WTC11 (cell line): Measurements from ENCODE around the gene TTC33.
A peak's percentile ranks its signal among the peaks of the same experiment; 100 is the strongest.

Experiments
- ATF1 ChIP-seq: sonication (generic); formaldehyde crosslinking; IDR thresholded peaks from 2 replicates; pipeline ENCODE4 v1.8.1; 2023; ENCODE audit warnings: mild to moderate bottlenecking, moderate library complexity, missing genetic modification reagents
- CREM ChIP-seq: sonication (generic); formaldehyde crosslinking; IDR thresholded peaks from 2 replicates; pipeline ENCODE4 v1.8.1; 2022; ENCODE audit warnings: mild to moderate bottlenecking, missing genetic modification reagents, moderate library complexity
- CTCF ChIP-seq: fragments of 200-600 bp; IDR thresholded peaks from 2 replicates; pipeline ENCODE4 v1.8.0; 2022; ENCODE audit warnings: antibody characterized with exemption
- E2F1 ChIP-seq: sonication (generic); formaldehyde crosslinking; IDR thresholded peaks from 2 replicates; pipeline ENCODE4 v1.8.0; 2022; ENCODE audit warnings: mild to moderate bottlenecking, missing genetic modification reagents
- FOXK1 ChIP-seq: sonication (generic); formaldehyde crosslinking; IDR thresholded peaks from 2 replicates; pipeline ENCODE4 v1.8.0; 2022; ENCODE audit warnings: mild to moderate bottlenecking, moderate library complexity, missing genetic modification reagents
- GABPB1 ChIP-seq: sonication (generic); formaldehyde crosslinking; IDR thresholded peaks from 2 replicates; pipeline ENCODE4 v1.8.1; 2023; ENCODE audit warnings: mild to moderate bottlenecking, missing genetic modification reagents
- JUN ChIP-seq: sonication (generic); formaldehyde crosslinking; IDR thresholded peaks from 2 replicates; pipeline ENCODE4 v1.8.0; 2023; ENCODE audit warnings: mild to moderate bottlenecking, missing genetic modification reagents
- NFYB ChIP-seq: sonication (generic); formaldehyde crosslinking; conservative IDR thresholded peaks from 2 replicates; pipeline ENCODE4 v1.8.0; 2022; ENCODE audit warnings: low read depth, missing genetic modification reagents
- SP1 ChIP-seq: sonication (generic); formaldehyde crosslinking; conservative IDR thresholded peaks from 2 replicates; pipeline ENCODE4 v1.8.1; 2022; ENCODE audit warnings: missing genetic modification reagents
- STAT6 ChIP-seq: sonication (generic); formaldehyde crosslinking; conservative IDR thresholded peaks from 2 replicates; pipeline ENCODE4 v1.8.1; 2023; ENCODE audit warnings: mild to moderate bottlenecking, low read depth, missing genetic modification reagents, moderate library complexity
- TEAD4 ChIP-seq: sonication (generic); formaldehyde crosslinking; IDR thresholded peaks from 2 replicates; pipeline ENCODE4 v1.8.0; 2022; ENCODE audit warnings: mild to moderate bottlenecking, missing genetic modification reagents
- ZMAT4 ChIP-seq: fragments of 250-450 bp; sonication (Bioruptor Pico); IDR thresholded peaks from 2 replicates; pipeline ENCODE4 v1.9.0; 2021; ENCODE audit warnings: mild to moderate bottlenecking
- ZNF121 ChIP-seq: sonication (generic); formaldehyde crosslinking; IDR thresholded peaks from 2 replicates; pipeline ENCODE4 v1.8.0; 2023; ENCODE audit warnings: missing genetic modification reagents

GRCh38 chr5:40798012-40798800 is 42.4 kb upstream of the TTC33 start, which contains the start of gene PRKAA1:
- TF ChIP-seq STAT6 (no peak), CTCF (peak; percentile 66), CREM (CRISPR knock-in tag) (no peak; the same call in 1 of the 2 replicates), ZNF121 (CRISPR knock-in tag) (no peak), E2F1 (CRISPR knock-in tag) (0 out of 2 replicates have a peak, but pooled peaks have one; percentile 22), FOXK1 (CRISPR knock-in tag) (0 out of 2 replicates have a peak, but pooled peaks have one; percentile 31), GABPB1 (CRISPR knock-in tag) (peak; percentile 20; the same call in 1 of the 2 replicates), SP1 (CRISPR knock-in tag) (peak; percentile 59), NFYB (CRISPR knock-in tag) (no peak), ATF1 (CRISPR knock-in tag) (no peak), TEAD4 (CRISPR knock-in tag) (no peak), ZMAT4 (CRISPR knock-in tag) (no peak), JUN (no peak)
